Activated CD4-positive, alpha-beta T cell treated with anti-CD3 and anti-CD28 coated beads for 1 hour (primary cell): ENCODE data around the gene GPR68.

Experiments used
- DNase-seq: peaks from one replicate; pipeline ENCODE4 v3.0.0-alpha.2; 2020

The GPR68 gene, protein sequence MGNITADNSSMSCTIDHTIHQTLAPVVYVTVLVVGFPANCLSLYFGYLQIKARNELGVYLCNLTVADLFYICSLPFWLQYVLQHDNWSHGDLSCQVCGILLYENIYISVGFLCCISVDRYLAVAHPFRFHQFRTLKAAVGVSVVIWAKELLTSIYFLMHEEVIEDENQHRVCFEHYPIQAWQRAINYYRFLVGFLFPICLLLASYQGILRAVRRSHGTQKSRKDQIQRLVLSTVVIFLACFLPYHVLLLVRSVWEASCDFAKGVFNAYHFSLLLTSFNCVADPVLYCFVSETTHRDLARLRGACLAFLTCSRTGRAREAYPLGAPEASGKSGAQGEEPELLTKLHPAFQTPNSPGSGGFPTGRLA

DNA sequence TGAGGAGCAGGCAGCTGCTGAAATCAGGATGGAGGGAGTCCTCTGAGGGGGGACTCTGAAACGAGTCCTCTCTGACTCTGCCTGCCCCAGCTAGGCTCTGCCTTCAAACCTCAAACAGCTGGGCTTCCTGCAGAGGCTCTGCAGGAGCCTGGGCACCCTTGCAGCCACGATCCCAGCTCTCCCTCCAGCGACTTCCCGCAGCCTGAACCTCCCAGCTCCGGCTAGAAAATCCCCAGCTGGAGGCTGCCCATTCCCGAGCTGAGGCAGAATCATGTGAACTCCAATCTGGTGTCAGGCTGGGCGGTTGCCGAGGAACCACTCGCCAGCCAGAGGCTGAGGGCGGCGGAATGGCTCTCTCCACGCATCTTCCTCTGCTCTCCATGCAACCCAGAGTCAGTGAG lies at the start of gene GPR68:
GPR68 (minus strand) TSS at position 204 of the 401 bp plus-strand sequence. CDS start 9,654 bp downstream, outside the sequence.
- no peak for DNase-seq

DNA sequence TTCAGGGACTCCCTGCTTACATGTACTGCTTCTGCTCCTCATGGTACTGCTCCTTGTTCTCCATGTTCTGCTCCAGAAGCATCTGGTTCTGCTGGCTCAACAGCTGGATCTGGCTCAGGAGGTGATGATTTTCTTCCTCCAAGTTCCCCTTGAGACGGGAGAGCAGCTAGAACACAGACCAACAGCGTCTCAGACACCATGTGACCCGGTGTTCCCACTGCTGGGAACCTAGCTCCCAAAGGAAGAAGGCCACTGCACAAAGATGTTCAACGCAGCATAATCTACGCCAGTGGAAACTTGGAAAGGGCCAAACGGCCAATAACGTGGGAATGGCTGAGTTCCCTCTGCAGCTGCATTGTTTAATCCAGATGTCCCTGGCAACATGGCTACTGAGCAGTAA lies 49.6 kb upstream of the GPR68 start:
- no peak for DNase-seq

DNA sequence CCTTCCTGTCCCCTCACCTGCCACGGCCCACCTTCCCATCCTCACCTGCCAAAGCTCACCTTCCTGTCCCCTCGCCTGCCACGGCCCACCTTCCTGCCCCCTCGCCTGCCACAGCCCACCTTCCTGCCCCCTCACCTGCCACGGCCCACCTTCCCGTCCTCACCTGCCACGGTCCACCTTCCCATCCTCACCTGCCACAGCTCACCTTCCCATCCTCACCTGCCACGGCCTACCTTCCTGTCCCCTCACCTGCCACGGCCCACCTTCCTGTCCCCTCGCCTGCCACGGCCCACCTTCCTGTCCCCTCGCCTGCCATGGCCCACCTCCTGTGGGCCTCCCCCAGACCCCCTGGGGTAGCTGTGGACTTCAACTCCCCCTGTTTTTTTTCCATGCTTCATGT lies 48.8 kb upstream of the GPR68 start:
- DNase-seq: no peak

DNA sequence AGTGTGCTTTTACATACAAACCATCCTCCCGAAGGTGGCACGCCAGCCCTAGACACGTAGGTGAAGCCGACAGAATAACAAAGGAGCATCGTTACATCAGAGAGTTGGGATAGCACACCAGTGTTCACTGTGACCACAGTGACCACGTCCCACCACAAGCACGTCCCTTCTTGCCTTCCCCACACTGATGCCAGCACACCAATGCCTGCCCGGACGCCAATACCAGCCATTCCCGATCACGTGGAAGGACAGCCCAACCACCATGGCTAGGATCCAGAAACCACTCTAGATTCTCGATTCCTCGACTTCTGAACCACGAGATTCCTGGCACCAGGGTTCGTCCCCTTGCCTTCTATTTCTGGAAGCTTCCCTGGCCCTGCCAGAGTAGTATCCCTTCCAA lies 48.0 kb upstream of the GPR68 start:
- no peak for DNase-seq

DNA sequence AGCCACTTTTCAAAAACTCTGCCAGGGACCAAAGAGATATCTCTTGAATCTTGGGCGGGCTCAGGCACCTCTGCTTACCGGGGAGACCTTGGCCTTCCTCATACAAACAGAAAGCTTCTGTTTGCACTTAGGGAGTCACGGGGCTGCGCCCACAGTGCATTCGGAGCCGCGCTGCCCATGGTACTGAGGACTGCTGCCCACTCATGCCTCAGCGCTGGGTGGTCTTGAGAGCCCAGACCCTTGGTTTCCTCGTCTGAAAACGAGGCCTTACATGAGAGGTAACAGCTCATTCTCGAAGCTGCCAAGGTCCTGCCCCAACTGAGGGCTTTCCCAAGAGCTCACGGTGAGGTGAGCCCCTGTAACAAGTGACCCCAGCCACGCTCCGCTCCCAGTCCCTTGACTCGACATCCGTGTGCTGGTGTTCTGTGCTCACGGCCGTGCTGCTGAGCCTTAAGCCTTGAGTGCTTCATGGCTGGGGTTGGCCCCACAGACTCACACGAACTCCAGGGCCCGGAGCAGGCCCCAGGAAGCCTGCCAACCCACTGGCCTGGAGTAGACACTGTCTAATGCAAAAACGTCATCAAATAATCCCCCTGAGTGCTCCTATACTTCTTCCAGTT lies 47.4 kb upstream of the GPR68 start:
- no peak for DNase-seq

DNA sequence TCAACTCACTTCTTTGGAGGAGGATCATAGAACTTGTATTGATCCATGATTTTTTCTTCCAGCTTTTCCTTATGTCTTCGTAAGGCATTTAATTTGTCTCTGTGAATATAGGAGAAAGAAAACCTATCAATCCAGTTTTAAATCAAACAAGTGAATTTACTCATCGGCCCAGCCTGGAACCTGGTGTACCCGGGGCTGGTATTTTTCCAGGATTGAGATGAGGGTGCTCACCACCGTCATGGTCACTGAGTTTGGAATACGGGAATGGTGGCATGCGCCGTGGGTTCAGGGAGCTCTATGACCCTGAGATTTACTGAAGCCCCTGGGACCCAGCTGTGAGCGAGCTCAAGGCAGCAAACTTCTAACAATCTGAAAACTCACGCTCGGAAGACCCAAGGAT lies 46.5 kb upstream of the GPR68 start:
- no peak for DNase-seq

DNA sequence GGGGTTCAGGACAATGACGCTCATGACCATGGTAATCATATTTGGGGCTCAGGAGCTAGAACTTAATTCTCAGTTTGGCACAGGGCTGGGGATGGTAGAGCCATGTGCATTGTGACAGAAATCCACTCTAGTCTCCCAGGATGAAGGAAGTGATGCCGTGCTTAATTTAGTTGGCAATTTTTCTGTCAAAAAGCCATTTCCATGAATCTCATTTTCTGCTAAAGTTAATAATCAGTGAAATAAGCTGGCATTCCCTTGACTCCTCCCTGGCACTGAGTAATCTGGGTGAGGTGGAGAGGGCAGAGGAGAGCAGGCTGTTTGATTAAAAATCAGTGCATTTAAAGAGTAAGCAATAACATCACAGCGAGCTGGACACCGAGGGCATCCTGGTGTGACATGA lies 45.0 kb upstream of the GPR68 start:
- DNase-seq: no peak

DNA sequence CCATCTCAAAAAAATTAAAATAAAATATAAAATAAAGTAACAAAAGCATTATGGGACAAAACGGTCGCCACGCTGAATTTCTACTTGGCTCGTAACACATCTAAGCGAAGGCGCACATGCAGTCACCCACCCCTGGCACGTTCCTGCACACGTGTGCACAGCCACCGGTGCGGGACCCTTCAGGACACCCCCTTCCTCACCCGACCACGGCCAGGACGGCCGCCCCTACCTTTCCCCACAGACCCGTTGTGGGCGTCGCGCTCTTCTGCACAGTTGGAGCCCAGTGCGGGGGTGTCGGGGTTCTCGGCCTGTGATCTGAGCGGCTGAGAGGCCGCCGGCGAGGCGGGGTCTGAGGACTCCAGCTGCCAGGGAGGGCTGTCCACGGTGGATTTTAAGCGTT lies 44.4 kb upstream of the GPR68 start:
- no peak for DNase-seq

DNA sequence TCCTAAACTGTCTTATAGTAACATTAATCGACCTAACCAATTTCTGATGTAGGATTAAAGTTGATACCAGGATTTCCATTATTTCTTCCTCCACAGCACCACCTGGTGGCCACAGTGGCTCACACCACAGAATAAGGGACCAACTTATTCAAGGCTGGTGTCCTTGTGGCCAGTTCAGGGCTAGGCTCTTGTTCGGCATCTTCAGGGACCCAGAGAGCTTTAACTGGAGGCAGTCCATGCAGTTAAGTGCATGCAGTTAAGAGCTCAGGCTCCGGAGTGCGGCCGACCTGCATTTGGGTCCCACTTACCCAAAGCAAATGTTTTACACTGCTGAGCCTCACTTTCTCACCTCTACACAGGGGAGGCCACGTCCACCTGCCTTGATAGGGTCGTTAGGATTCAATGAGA lies 42.0 kb upstream of the GPR68 start:
- DNase-seq: peak; percentile 68

DNA sequence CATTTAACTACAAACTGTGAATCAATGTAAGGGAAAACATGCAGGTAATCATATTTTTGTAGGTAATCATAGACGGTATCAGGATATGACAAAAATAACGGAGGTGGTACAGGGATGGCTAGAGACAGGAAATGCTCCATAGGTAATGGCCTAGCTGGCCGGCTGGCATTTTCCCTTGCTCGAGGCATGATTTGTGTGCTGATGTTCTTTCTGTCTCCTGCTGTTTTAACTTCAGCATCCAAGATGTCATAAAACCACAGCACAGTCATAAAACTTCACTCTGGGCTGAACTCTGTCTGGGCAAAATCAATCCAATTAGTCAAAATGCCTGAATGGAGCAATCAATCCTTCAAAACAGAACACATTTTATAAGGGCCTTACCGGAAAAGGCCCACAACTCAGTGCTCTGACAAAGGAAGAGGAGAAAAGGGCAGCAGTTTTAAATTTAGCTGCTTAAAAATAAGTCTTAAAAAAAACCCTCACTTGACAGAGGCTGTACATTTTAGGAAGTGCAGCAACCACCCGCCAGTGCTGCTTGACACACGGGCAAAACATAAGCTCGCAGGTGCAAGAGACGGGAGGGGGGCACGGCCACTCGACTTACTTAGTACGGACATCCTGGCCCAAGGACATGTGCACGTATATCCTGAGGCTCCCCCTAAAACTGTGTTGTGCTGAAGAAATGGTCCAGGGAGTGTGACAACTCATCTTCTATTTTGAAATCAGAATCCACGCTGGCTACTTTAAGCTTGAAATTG lies 40.5 kb upstream of the GPR68 start:
- DNase-seq: no peak

DNA sequence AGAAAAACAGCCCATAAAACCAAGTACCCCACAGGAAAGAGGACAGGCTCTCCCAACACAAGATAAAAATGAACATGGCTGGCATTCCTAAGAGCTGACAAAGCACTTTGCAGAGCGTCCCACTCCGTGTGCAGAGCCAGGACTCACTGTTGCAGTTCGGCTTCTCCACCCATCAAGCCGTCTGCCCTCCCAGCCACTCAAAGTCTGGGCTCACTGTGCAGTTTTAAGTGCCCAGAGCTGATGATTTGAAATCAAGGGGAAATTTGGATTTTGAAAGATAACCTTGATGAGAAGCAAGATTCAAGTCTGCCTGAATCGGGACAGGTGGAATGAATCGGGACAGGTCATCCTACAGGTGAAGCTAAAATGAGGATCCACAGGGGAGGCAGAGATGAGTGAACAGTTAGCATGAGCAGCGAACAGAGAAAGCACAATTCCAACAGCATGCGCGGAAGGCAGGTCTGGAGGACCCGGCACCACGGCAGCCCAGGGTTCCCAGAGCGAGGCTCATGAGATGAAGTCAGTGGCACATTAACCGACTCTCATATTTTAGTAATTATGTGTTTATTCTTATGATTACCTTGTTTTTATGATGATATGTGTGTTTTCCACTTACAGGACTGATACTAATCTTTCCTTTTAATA lies 39.8 kb upstream of the GPR68 start:
- no peak for DNase-seq

DNA sequence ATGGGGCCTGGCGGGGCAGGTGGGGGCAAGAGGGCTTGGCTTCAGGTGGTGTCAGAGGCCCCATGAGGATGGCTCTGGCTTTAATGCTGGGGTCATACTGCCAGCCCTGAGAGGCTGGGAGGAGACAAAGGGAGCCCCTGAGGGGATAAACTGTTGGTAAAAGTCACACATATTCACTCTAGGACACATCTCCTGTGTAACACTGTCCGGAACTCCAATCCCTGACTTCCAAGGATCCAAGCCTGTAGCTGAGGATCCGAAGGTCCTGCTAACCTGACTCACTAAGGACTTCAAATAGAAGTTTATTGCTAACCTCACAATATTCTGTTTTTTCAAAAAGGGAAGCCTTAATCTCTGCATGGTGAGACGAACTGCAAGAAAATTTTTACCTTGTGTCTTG lies 39.2 kb upstream of the GPR68 start:
- no peak for DNase-seq

DNA sequence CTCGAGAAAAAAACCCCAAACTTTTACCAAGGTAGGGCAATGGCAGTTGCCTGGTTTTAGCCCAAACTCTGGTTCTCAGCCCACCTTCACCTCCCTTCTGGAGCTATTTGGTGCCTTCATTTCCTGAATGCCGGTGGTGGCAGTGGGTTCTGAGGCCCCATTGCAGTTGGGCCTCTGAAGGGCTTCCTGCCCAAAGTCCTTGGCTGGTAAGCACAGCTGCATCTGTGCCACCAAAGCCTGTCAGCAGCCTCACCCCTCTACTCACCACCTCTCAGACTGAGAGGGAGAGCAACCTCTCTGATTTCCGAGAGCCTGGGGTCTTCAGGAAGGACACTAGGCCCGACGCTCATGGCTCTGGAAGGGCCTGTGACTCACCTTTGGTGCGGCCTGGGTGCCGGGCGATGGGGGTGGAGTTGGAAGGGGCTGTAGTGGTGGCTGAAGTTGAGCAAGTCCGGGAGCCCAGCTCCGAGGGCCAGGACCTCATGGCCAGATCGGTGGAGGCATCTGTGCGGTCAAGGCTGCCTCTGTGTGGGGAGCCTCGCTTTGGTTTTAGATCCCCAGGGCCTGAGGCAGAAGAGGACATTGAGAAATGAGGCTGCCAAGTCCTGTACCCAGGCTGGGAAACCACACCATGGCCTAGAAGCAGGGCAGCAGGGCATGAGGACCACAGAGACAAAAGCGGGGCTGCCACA lies 38.6 kb upstream of the GPR68 start:
- no peak for DNase-seq

DNA sequence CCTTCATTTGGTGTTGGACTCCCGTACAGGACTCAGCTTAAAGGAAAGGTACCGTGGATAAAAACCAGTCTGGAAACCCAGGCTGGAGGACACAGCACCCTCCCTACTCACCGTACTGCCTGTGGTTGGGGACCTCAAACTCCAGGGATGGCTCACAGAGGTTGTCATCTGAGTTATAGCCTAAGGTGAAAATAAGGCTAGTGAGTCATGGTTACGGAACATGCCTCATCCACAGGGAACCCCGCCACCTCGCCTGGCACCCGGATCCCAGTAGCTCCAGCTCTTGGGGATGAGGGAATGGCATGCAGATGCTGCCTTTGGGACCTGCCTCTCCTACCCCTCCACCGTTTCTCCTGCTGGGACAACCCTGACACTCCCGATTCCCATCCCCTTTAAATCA lies 36.8 kb upstream of the GPR68 start:
- no peak for DNase-seq

DNA sequence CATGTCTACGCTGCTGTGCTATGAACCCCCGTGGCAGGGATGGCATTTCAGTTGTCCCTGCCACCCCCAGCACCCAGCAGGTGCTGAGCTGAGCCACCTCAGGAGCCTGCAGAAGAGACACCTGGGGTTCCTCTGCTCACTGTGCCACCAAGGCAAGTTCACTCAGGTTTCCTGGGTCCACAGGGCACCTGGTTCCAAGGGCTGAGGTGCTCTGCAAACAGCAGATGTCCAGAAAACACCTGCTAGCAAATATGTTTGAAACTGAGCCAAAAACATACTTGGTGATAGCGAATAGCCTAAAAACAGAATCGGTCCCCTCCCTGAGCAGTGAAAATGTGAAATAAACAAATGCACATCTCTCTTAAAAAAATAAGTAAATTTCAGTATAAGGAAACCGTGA lies 35.6 kb upstream of the GPR68 start:
- DNase-seq: no peak

DNA sequence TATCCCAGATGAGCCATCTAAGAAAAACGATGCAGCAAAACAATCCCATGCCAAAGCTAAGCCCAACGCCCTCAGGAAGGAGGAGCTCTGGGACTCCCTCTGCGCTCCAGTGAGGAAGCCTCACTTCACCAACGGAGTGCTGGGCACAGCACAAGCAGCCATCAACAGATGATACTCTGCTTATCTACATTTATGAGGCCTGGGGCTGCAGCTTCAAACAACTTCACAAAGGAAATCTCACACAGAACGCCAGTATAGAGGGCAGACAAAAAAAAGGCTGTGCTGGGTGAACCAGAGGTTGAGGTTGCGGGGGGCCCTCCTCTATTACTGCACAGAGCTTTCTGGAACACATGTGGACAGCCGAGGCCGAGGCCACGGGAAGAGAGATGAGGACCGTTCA lies 34.9 kb upstream of the GPR68 start:
- no peak for DNase-seq

DNA sequence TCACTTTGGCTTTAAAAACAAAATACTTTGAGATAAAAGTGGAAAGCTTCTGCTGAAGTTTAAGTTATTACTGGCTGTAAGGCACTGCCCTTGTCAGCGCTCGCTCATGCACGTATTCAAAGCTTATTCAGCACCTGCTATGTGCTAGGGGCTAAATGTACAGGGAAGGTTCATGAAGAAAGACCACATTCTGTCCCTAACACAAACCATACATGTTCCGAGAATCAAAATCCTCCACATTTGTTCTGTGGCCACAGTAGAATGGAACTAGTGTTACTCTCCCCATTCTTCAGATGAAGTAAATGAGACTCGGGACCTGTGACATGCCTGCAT lies 33.8 kb upstream of the GPR68 start:
- no peak for DNase-seq

DNA sequence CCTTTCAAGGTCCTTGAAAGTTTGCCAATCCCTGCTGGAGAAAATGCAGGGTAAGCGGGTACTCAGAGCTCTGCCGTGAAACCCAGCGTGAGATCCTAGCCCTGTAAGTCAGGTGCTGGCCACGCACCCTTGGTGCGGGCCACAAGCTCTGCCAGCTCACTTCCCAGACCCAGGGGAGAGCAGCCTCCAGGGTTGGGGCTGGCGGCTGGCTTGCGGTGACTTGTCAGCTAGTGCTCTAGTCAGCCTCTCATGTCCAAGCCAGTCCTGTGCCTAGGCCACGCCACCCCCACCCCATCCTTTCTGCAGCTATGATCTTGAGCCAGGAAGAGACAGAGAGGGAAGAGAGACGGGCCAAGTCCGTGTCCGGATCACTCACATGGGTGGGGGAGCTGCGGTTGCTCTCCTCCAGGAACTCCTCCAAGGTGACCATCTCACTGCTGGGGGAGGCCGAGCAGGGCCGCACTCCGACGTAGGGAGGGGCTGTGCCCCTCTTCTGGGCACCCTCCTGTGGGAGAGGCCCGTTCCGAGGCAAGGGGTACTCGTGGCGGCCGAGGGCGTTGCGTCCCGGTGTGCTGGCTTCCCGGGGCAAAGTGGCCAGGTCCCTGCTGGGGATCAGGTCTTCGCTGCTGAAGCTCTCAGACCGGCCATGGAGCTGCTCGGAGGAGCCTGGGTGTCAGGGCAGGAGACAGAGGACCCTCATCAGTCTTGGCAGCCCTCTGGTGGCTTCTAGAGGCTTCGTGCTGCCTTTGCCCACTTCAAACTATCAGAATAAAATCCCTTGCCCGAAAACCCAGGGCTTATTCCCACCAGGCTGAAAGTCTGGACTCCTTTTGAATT lies 33.3 kb upstream of the GPR68 start:
- no peak for DNase-seq

DNA sequence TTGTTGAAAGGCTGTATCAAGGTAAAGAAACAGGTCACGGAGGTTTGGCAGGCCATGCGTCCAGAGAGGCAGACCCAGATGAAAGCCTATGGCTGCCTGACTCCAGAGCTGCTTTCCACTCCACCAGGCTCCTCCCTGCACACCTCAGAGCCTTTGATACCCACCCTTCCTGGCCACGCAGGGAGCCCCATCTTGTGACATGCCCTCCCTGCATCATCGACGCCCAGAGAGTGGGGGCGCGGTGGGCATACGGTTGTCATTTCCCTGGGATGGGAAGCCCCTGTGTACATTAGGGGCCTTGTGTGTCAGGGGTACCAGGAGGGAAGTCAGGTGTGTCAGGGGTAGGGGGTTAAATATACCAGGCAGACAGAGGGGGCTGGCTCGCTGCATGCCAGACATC lies 30.3 kb upstream of the GPR68 start:
- DNase-seq: no peak

DNA sequence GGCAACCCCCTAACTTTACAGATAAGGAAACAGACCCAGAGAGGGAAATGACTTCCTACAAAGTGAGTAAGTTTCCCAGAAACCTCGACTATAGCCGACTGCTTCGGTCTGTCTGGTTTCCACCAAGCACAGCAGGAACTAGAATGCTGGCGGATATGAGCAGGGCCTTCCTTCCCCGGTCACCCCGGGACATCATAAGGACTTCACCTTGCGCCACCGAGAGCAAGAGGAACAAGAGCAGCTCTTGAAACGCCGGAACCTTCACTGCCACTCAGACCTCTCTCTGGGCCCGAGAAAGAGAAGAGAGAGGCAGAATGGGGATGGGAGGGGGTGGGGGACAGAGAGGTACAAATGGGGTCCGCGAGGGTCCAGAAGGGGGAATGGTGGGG lies 29.4 kb upstream of the GPR68 start:
- no peak for DNase-seq

DNA sequence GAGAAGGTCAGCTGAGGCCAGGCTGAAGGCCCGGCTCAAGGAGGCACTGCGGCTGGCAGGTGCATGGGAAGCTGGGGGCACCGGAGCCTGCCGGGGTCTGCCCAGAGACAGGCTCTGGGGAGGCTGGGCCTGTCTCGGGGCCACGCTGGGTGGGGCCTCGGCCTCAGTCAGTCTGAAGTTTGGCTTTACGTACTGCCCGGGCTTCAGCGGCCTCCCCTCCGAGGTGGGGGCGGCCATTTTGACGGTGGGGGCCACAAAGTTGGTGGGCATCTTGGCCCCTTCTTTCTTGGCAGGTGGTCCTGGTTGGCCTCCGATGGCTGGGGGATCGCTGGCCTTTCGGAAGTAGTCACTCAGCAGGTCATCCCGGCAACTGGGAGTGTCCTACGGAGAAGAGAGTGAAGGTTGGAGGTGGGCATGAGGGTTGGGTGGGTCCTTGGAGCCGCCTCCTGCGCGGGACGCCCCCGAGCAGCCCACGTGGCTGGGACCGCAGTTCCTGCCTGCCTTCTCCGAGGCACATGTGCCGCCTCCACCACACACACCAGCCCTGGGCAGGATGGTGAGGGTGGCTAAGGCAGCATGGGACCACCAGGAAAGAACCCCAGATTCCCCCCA lies 28.9 kb upstream of the GPR68 start:
- DNase-seq: no peak
